HG03432 (cell line): Measurements from ENCODE around the gene CHTF18.

Source experiments
- ATAC-seq: cut with Tn5 transposase; IDR thresholded peaks from one replicate; pipeline ENCODE4 v1.9.1; 2021; ENCODE audit warnings: mild to moderate bottlenecking, moderate library complexity; ENCODE audit not compliant: unreplicated experiment

The CHTF18 gene

DNA sequence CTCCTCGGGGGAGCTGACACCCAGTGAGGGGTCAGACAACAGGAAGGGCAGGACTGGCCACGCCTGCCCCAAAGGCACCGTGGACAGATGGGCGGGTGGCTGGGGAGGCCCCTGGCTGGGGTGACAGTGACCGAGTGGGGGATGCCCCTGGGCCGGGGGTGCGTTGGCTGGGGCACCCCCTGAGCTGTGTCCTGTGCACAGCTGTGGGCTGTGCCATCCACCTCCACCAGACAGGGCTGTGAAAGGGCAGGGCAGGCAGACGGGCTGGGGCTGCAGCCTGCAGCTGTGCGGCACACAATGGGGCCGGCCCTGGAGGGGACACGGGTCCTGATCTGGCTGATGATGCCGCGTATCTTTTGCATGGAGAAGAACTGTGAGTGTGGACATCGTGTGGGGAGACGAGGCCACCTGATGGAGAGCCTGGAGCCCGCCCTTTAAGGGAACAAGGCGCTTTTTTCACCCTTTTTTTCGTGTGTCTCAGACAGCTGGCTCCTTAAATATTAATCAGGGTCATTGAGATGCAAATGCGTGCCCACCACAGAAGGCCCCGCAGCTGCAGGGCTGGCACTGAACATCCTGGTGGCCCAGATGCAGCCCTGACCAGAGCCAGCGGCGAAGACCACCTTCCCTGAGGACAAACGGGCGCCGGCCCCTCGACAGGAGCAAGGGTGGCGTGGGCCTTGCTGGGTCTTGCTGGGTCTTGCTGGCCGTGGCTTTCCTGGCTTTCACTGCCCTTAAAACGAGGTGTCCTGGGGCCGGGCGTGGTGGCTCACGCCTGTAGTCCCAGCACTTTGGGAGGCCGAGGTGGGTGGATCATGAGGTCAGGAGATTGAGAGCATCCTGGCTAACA lies 54.5 kb downstream of the CHTF18 start:
- no peak for ATAC-seq

DNA sequence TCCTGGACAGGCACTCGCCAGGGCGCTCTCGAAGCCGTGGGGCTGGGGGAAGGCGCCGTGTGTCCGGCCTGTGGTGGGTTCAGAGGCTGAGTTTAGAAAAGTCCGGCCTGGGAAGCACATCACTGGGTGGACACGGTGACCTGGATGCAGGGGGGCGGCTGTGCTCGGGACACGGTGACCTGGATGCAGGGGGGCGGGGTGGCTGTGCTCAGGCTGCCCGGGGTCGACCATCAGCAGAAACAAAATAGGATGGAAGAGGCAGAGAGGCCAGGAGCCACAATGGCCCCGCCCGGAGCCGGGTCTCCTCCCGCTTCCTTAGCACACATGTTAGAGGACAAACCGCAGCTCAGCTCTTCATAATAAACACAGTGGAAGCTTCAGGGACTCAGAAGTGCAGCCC lies 55.4 kb downstream of the CHTF18 start:
- no peak for ATAC-seq

DNA sequence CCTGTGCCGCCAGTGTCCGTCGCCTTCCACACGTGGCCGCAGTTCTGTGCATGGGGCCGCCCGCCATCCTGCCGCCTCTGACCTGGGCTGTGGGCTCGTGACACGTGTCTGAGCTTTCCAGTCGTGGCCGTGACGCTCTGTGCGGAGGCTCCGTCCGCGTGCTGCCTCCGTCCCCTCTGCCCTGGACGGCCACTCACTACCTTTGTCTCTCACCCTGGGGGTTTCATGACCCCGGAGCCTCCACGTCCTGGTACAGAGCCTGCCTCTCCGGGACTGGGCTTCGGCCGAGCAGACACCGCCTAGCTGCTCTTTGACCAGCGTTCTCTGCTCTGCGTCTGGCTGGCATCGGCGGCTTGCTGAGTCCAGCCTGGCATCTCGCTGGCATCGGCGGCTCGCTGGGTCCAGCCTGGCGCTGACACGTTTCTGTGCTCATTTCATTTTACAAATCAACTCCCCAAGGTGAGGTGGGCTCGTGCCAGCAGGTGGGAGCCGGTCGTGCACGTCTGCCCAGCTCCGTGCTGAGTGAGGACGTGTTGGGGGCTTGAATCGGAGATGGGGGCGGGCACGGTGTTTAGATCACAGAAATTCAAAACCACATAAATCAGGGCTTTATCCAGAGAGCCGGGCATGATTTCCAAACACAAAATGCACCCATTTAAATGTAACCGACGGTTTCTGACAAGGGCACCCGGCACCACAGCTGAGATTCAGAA lies 56.4 kb downstream of the CHTF18 start:
- no peak for ATAC-seq

DNA sequence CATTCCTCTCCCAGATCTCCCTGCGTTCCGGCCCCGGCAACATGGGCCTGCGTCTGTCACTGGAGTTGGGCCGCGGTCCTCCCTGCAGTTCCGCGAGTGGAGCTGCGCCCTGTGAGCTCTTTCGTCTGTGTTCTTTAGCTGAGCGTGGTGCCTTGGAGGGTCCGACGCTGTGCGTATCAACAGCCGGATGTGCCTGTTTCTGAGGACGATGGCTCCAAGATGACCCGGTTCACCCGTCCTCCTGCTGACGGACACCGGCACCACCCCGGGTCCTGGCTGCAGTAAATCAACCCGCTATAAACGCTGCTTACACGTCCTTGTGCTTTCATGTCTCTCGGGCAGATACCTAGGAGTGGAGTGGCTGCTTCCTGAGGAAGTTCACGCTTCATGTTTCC lies 56.9 kb downstream of the CHTF18 start:
- ATAC-seq, result no peak

DNA sequence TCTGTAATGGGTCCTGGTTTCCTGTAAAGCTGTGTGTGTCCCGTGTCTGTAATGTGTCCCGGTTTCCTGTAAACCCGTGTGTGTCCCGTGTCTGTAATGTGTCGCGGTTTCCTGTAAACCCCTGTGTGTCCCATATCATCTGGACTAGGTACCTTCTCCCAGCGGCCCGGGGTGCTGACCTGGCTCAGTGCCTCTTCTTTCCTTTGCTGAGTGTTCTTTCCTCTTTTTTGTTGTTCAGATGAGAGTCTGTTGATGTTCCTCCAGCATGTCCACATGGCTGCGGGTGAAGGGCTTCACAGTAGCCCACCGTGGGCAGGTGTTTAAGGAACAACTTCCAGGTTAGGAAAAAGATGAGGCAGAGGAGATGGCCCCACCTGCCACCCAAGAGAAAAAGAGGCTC lies 58.7 kb downstream of the CHTF18 start:
- no peak for ATAC-seq
